K562 (cell line): ENCODE results near the gene CEP350. TPM values are rescaled to one million over a fixed set of nuclear protein-coding genes. Genes with fewer than 3 reads are reported as not detected.

Source experiments
- ATAC-seq: fragments of 200-7000 bp; cut with Tn5 transposase; 3 replicates; pipeline ENCODE4 v1.9.1; 2020; ENCODE audit warnings: moderate library complexity
- BruUV-seq: library from RNA; stranded (reverse); fragments of 400-500 nt; replicated peaks from 2 replicates; lab custom pipeline; 2021; lab: Mats Ljungman, UMichigan
- CTCF ChIA-PET: fragments of 300-600 bp; formaldehyde crosslinking; extraction: SDS; loops from one replicate; lab custom pipeline; 2021; ENCODE audit warnings: low intra/inter-chr PET ratio; lab: Yijun Ruan, JAX
- POLR2A ChIA-PET: fragments of 300-600, 350-650 bp; sonication (Branson Sonifier 250); formaldehyde crosslinking; extraction: SDS; loops from one replicate; lab custom pipeline; 2021; ENCODE audit warnings: antibody characterized with exemption, inconsistent platforms; lab: Yijun Ruan, JAX
- DNase-seq, 4 experiments: peaks; one replicate each; pipeline versions ENCODE4 v3.0.0 to v3.0.0-alpha.2; 2011 to 2018; ENCODE audit warnings: low spot score in 3 of 4, mixed read lengths in 3 of 4; ENCODE audit errors: extremely low read depth in 1 of 4
- FAIRE-seq: peaks from 2 replicates; lab custom pipeline; 2011; peaks lifted over from hg19 to GRCh38; lab: Jason Lieb, UNC
- H2AFZ ChIP-seq: 2 replicates; pipeline ENCODE4 v1.6.0; 2011; ENCODE audit warnings: low read depth, low read length, control low read depth, inconsistent platforms
- H3K27ac ChIP-seq: fragments of 200-600 bp; 3 replicates; pipeline ENCODE4 v1.8.0; 2011; ENCODE audit warnings: low read depth, mild to moderate bottlenecking, control low read depth, inconsistent platforms, low read length, moderate library complexity, mixed read lengths; ENCODE audit errors: extremely low read depth
- H3K27me3 ChIP-seq, 2 experiments: fragments of 300-600 bp in 1 of 2; 2 replicates in 1 of 2; 3 replicates in 1 of 2; pipeline versions ENCODE4 v1.6.0 to v1.8.0; 2011; ENCODE audit warnings: inconsistent platforms in 2 of 2, low read length in 2 of 2, mild to moderate bottlenecking in 1 of 2, mixed read lengths in 1 of 2, moderate library complexity in 1 of 2; ENCODE audit not compliant: control insufficient read depth in 2 of 2, insufficient read depth in 2 of 2
- H3K36me3 ChIP-seq: fragments of 300-600 bp; 3 replicates; pipeline ENCODE4 v1.8.0; 2011; ENCODE audit warnings: mild to moderate bottlenecking, low read length, inconsistent platforms; ENCODE audit not compliant: control insufficient read depth, insufficient read depth
- H3K4me1 ChIP-seq, 2 experiments: fragments of 200-600 bp in 1 of 2; replicated peaks in 1 of 2; 2 replicates in 1 of 2; 3 replicates in 1 of 2; pipeline versions ENCODE4 v1.5.1 to v1.8.0; 2011; ENCODE audit warnings: inconsistent platforms in 2 of 2, low read length in 2 of 2, mild to moderate bottlenecking in 1 of 2, mixed read lengths in 1 of 2, moderate library complexity in 1 of 2; ENCODE audit not compliant: control insufficient read depth in 2 of 2, insufficient read depth in 2 of 2
- H3K4me2 ChIP-seq: 2 replicates; pipeline ENCODE4 v1.6.1; 2011; ENCODE audit warnings: low read length, control low read depth, inconsistent platforms, mixed read lengths; ENCODE audit not compliant: insufficient read depth
- H3K4me3 ChIP-seq: fragments of 200-600 bp; sonication (generic), shearing (Covaris generic); 2 replicates; pipeline ENCODE4 v1.5.1; 2016; ENCODE audit warnings: control low read depth, inconsistent platforms
- H3K79me2 ChIP-seq: fragments of 200-600 bp; 3 replicates; pipeline ENCODE4 v1.8.0; 2011; ENCODE audit warnings: low read length, inconsistent platforms; ENCODE audit not compliant: control insufficient read depth, insufficient read depth
- H3K9ac ChIP-seq, 2 experiments: 2 replicates each; pipeline versions ENCODE4 v1.6.0 to v1.6.1; 2011; ENCODE audit warnings: low read depth in 2 of 2, low read length in 2 of 2, control low read depth in 1 of 2, inconsistent platforms in 1 of 2, mild to moderate bottlenecking in 1 of 2, mixed read lengths in 1 of 2; ENCODE audit not compliant: insufficient read depth in 1 of 2
- H3K9me1 ChIP-seq: one replicate; pipeline ENCODE4 v1.6.0; 2011; ENCODE audit warnings: inconsistent platforms, mild to moderate bottlenecking, low read length, moderate library complexity; ENCODE audit not compliant: control insufficient read depth, insufficient read depth
- H3K9me3 ChIP-seq: replicated peaks from 2 replicates; pipeline ENCODE4 v1.5.1; 2011; ENCODE audit warnings: low read depth, low read length, inconsistent platforms; ENCODE audit not compliant: control insufficient read depth, insufficient read depth
- H4K20me1 ChIP-seq: replicated peaks from 2 replicates; pipeline ENCODE4 v1.6.1; 2011; ENCODE audit warnings: low read length, inconsistent platforms, mixed read lengths; ENCODE audit not compliant: control insufficient read depth, insufficient read depth
- CREBBP ChIP-seq: IDR thresholded peaks from one replicate; pipeline ENCODE4 v1.6.1; 2012; ENCODE audit warnings: low read depth, mild to moderate bottlenecking, control low read depth, inconsistent platforms, low read length
- ETV5 ChIP-seq: sonication (generic); formaldehyde crosslinking; IDR thresholded peaks from 2 replicates; pipeline ENCODE4 v1.4.0; 2020; ENCODE audit warnings: low read depth, mild to moderate bottlenecking, missing genetic modification reagents
- ZNF75A ChIP-seq: fragments of 450-650 bp; formaldehyde crosslinking; IDR thresholded peaks from 2 replicates; pipeline ENCODE4 v1.4.0; 2020; ENCODE audit warnings: mild to moderate bottlenecking
- WGBS: fragments of 100-300 bp; shearing (Covaris generic); methylation state at CpG from one replicate; pipeline ENCODE4 v1.1.6; 2016; ENCODE audit warnings: low coverage, mixed read lengths; ENCODE audit not compliant: insufficient coverage; ENCODE audit errors: missing lambda C conversion rate; 5-methylcytosine and 5-hydroxymethylcytosine counted together
- in situ Hi-C: fragments of 300-500 bp; cut with MboI; formaldehyde crosslinking; loops from 4 replicates; pipeline ENCODE4 v1.15.0; 2018; ENCODE audit warnings: inconsistent platforms, mixed read lengths
- intact Hi-C: fragments of 100-400 bp; cut with micrococcal nuclease; formaldehyde crosslinking; loops from 2 replicates; pipeline ENCODE4 v1.14.2; 2022
- polyA plus RNA-seq, 8 experiments: library from polyadenylated mRNA; depleted of rRNA in 4 of 8; stranded (reverse) in 5 of 8; unstranded in 3 of 8; fragments of >200 nt; fragmentation: Nextera tagmentation in 2 of 8; fragmentation: Illumina TruSeq in 1 of 8; extraction: Ambion mirVana in 2 of 8; extraction: Trizol in 1 of 8; gene quantifications; 2 replicates each; pipeline versions ENCODE4 v1.2.1 to v1.2.3, GENCODE V29; 2011 to 2014; ENCODE audit warnings: inconsistent platforms in 1 of 8, missing spikeins in 1 of 8
- total RNA-seq, 7 experiments: library from RNA; depleted of rRNA in 6 of 7; stranded (reverse); fragments of >200 nt in 6 of 7; fragmentation: Illumina TruSeq in 2 of 7; extraction: Trizol in 2 of 7; gene quantifications; 2 replicates each; pipeline versions ENCODE4 v1.2.1 to v1.2.3, GENCODE V29; 2011 to 2021; ENCODE audit warnings: low replicate concordance in 1 of 7
- TF ChIP-seq, protein P1 (sequence below): sonication (generic); formaldehyde crosslinking; IDR thresholded peaks from 2 replicates; pipeline ENCODE4 v1.9.0; 2022; ENCODE audit warnings: mild to moderate bottlenecking, missing genetic modification reagents
- TF ChIP-seq, protein P2 (sequence below), 2 experiments: fragments of 450-650 bp in 1 of 2; IDR thresholded peaks; 2 replicates each; pipeline ENCODE4 v1.6.1; 2011 to 2017; ENCODE audit warnings: low read depth in 2 of 2, antibody characterized with exemption in 1 of 2, borderline replicate concordance in 1 of 2, low read length in 1 of 2, mild to moderate bottlenecking in 1 of 2, mixed read lengths in 1 of 2; ENCODE audit not compliant: control insufficient read depth in 1 of 2

CEP350 gene
- total and polyA plus RNA-seq, 9 of the 15 experiments (the other 6 are each of a cell fraction or from before 2014, with no cell fraction given), result 8.3 to 64.3 (median 28.0) TPM

DNA sequence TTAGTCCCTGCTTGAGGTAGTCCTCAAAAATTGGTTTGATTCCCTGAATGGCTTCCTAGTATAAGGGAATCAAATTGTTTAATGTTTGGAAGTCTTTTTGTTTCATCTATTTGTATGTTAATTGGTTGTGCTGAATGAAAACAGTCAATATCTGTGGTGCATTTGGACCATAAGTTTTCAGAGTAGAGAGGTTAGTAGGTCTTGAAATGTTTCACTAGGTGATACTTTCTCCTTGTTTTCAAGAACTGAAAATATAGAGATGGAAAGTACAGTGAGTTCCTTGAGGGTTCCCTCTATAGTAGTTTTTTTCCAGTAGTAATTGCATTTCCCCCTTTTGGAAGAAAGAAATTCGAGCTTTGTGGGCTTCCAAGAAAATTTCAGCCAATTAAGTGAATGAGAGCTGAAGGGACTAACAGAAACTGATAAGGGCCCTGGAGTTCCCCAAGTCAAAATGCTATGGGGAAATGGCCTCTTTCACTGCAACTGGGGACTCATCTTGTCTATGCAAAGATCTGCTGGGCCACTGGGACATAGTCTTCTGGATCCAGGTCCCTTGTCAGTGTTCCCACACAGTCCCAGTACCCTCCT is 18.6 kb upstream of the CEP350 start:
- Histone ChIP-seq H2AFZ (peak overlapping the region; percentile 45; the same call in 1 of the 2 replicates), H3K4me2 (no peak overlapping the region), H3K27ac (no peak overlapping the region), H3K9ac (no peak overlapping the region; a peak in 1 of 4 replicates), H3K36me3 (no peaks in the 10 kb centered on the region), H3K27me3 (no peaks in the 10 kb centered on the region), H3K9me3 (no peaks in the 10 kb centered on the region), H3K4me3 (no peak overlapping the region), H3K79me2 (no peaks in the 10 kb centered on the region), H4K20me1 (no peaks in the 10 kb centered on the region), H3K9me1 (no peaks in the 10 kb centered on the region), H3K4me1 (no peaks in the 10 kb centered on the region)
- peak in 1 of 4 experiments; percentile 24 for DNase-seq
- in situ Hi-C loops, result no loop called here
- ChIA-PET POLR2A (interaction anchor here (1.0 kb wide), 1 partner anchor 12 kb away, joined by 6 read pairs; no protein-coding TSS in a partner anchor), CTCF (no interaction called here)
- TF ChIP-seq ETV5 (no peak), ZNF75A (CRISPR knock-in tag) (no peak), CREBBP (no peak)
- TF ChIP-seq, protein P1, sequence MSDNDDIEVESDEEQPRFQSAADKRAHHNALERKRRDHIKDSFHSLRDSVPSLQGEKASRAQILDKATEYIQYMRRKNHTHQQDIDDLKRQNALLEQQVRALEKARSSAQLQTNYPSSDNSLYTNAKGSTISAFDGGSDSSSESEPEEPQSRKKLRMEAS (CRISPR knock-in tag), result no peak
- TF ChIP-seq, protein P2, sequence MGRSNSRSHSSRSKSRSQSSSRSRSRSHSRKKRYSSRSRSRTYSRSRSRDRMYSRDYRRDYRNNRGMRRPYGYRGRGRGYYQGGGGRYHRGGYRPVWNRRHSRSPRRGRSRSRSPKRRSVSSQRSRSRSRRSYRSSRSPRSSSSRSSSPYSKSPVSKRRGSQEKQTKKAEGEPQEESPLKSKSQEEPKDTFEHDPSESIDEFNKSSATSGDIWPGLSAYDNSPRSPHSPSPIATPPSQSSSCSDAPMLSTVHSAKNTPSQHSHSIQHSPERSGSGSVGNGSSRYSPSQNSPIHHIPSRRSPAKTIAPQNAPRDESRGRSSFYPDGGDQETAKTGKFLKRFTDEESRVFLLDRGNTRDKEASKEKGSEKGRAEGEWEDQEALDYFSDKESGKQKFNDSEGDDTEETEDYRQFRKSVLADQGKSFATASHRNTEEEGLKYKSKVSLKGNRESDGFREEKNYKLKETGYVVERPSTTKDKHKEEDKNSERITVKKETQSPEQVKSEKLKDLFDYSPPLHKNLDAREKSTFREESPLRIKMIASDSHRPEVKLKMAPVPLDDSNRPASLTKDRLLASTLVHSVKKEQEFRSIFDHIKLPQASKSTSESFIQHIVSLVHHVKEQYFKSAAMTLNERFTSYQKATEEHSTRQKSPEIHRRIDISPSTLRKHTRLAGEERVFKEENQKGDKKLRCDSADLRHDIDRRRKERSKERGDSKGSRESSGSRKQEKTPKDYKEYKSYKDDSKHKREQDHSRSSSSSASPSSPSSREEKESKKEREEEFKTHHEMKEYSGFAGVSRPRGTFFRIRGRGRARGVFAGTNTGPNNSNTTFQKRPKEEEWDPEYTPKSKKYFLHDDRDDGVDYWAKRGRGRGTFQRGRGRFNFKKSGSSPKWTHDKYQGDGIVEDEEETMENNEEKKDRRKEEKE (IDR thresholded peaks at IDR 0.05; ENCODE audit: borderline replicate concordance in 1 of 2, control insufficient read depth in 1 of 2, low read depth in 2 of 2, low read length in 1 of 2), result no peak
- intact Hi-C loops, result no loop called here
- WGBS, result 0% methylated on average over 1 of the region's 1 CpG
- no TSS peak for BruUV-seq
- ATAC-seq, result peak; percentile 54
- FAIRE-seq, result no peak
